Natural killer cell treated with Interleukin-12 subunit alpha and Interleukin-12 subunit beta and Interleukin-15 and Interleukin-18, amount 100 ng/mL, for 72 hours (primary cell): Measurements from ENCODE around the gene MAP1LC3B2. TPM values are rescaled to one million over a fixed set of nuclear protein-coding genes. Genes with fewer than 3 reads are reported as not detected.

Experiments
- ATAC-seq, 2 donors: fragments of 150-1000 bp; cut with Tn5 transposase in 1 of 2; sonication (Bioruptor Pico), chemical (Tn5 transposase) in 1 of 2; 2 replicates each; pipeline ENCODE4 v1.10.0; 2021
- DNase-seq: peaks from one replicate; pipeline ENCODE4 v3.0.0; 2022; ENCODE audit warnings: low spot score
- H3K27ac Mint-ChIP-seq, 2 donors: 1 replicate in 1 of 2; 2 replicates in 1 of 2; pipeline ENCODE4 v1.8.0; 2022; ENCODE audit warnings: mixed read lengths in 2 of 2, mild to moderate bottlenecking in 1 of 2, moderate library complexity in 1 of 2
- H3K27me3 Mint-ChIP-seq, 2 donors: 1 replicate in 1 of 2; 2 replicates in 1 of 2; pipeline ENCODE4 v1.8.0; 2022; ENCODE audit warnings: mixed read lengths in 2 of 2
- H3K36me3 Mint-ChIP-seq: one replicate; pipeline ENCODE4 v1.8.0; 2022; ENCODE audit warnings: mixed read lengths
- H3K4me1 Mint-ChIP-seq, 2 donors: 1 replicate in 1 of 2; 2 replicates in 1 of 2; pipeline ENCODE4 v1.8.0; 2022; ENCODE audit warnings: low read depth in 2 of 2, mixed read lengths in 2 of 2, mild to moderate bottlenecking in 1 of 2
- H3K4me3 Mint-ChIP-seq: one replicate; pipeline ENCODE4 v1.8.0; 2022; ENCODE audit warnings: mixed read lengths
- H3K9me3 Mint-ChIP-seq: 2 replicates; pipeline ENCODE4 v1.8.0; 2022; ENCODE audit warnings: mixed read lengths
- total RNA-seq, 2 donors: library from RNA; stranded (reverse); gene quantifications; one replicate each; pipeline ENCODE4 v1.2.3, GENCODE V29; 2022

MAP1LC3B2 gene
- total RNA-seq, 2 donors from 2014 or later, result 1.2 to 2.8 TPM

GRCh38 chr12:116529686-116530085 is 29.5 kb upstream of the MAP1LC3B2 start:
- DNase-seq (no peak), ATAC-seq (no peak)
- peaks cover 12 to 23% of the 10 kb centered on the region in 2 donors for H3K4me1 Mint-ChIP-seq
- no peak overlapping the region for H3K4me3 Mint-ChIP-seq
- no peak overlapping the region for H3K27ac Mint-ChIP-seq
- H3K36me3 Mint-ChIP-seq, result no peaks in the 10 kb centered on the region
- no peaks in the 10 kb centered on the region for H3K9me3 Mint-ChIP-seq
- H3K27me3 Mint-ChIP-seq, result peaks cover 32 to 33% of the 10 kb centered on the region in 2 donors

GRCh38 chr12:116532428-116532827 is 26.8 kb upstream of the MAP1LC3B2 start:
- Mint-ChIP-seq H3K27ac (no peak overlapping the region), H3K9me3 (no peaks in the 10 kb centered on the region), H3K4me1 (peaks cover 19 to 28% of the 10 kb centered on the region in 2 donors), H3K4me3 (peak overlapping the region; percentile 78), H3K27me3 (peaks cover 23 to 24% of the 10 kb centered on the region in 2 donors), H3K36me3 (no peaks in the 10 kb centered on the region)
- no peak for ATAC-seq
- no peak for DNase-seq

- Mint-ChIP-seq H3K9me3 (no peaks in the 10 kb centered on the region), H3K27me3 (peaks cover 17 to 18% of the 10 kb centered on the region in 2 donors), H3K4me1 (peaks cover 24 to 33% of the 10 kb centered on the region in 2 donors), H3K36me3 (no peaks in the 10 kb centered on the region), H3K27ac (no peak overlapping the region), H3K4me3 (peak overlapping the region; percentile 78)
- ATAC-seq (no peak), DNase-seq (no peak)
Observed at GRCh38 chr12:116532986-116533342, 26.2 kb upstream of the MAP1LC3B2 start.

DNA sequence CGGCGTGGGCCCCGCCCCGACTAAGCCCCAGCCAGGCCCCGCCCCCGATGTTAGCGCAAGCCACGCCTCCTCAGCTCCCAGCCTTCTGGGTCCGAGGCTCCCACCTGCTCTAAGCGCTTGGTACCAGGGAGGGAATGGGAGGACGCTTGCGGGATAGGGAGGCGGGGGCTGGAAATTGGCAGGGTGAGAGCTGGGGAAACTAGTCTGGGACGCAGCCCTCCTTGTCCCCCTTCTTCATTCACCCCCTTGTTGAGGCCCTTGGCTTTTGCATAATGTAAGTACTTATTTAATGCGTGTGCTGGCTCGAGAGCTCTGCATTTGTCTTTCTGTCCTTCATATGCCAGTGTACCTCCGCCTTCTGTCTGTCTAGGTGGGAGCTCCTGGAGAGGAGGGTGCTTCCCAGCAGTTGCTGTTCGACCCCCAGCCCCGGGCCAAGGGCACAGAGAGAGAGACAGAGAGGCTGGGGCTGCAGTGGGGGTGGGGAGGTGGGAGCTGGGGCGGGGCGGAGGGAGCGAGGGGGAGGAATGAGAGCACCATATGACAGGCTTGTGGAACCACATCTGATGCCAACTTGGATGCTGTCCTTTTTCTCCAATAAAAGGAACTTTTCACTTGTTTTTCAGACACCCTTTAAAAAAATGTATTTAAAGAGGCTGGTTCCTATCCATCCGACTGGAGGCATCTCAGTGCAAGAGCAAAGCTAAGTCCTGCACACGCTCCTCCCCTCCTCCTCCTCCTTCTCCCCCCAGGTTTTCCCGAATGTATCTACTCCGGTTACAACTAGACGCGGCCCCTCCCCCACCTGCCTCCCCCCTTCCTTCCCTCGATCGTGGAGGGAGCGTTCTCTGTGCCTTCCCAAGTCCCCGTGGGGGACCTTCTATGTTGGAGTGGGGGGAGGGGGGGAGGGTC is 25.6 kb upstream of the MAP1LC3B2 start:
- ATAC-seq (peak; percentile 86 to 87), DNase-seq (peak; percentile 70)
- Mint-ChIP-seq H3K27me3 (peaks cover 13 to 14% of the 10 kb centered on the region in 2 donors), H3K4me1 (peaks cover 31 to 38% of the 10 kb centered on the region in 2 donors), H3K36me3 (no peaks in the 10 kb centered on the region), H3K9me3 (no peaks in the 10 kb centered on the region), H3K4me3 (peak overlapping the region; percentile 78), H3K27ac (peak overlapping the region in 1 of 2 donors; percentile 52)

GRCh38 chr12:116534311-116535121 is 24.7 kb upstream of the MAP1LC3B2 start:
- Mint-ChIP-seq H3K27me3 (peaks cover 11 to 14% of the 10 kb centered on the region in 2 donors), H3K9me3 (no peaks in the 10 kb centered on the region), H3K27ac (peak overlapping the region in 1 of 2 donors; percentile 52), H3K4me1 (peaks cover 37 to 40% of the 10 kb centered on the region in 2 donors), H3K4me3 (peak overlapping the region; percentile 78), H3K36me3 (no peaks in the 10 kb centered on the region)
- peak; percentile 39 for DNase-seq
- no peak for ATAC-seq

DNA sequence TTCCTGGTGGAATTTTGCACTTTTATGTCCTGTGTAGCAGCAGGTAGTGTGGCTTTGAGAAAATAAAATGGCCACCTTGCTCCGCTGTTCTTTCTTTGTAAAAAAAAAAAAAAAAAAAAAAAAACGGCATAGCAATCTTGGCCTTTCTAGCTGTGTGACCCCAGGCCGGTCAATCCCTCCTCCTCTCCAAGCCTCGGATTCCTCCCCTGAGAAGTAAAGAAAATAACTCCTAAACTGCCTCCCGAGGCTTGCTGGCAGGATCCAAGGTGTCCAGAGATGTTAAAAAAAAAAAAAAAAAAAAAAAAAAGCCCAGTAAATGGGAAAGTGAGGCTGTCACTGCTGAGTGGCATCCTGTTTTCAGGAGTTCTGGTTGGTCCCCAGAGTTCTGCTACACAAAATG is 23.9 kb upstream of the MAP1LC3B2 start:
- ATAC-seq (no peak), DNase-seq (no peak)
- Mint-ChIP-seq H3K4me3 (no peak overlapping the region), H3K9me3 (no peaks in the 10 kb centered on the region), H3K27ac (no peak overlapping the region), H3K36me3 (no peaks in the 10 kb centered on the region), H3K4me1 (peaks cover 38 to 40% of the 10 kb centered on the region in 2 donors), H3K27me3 (peaks cover 11 to 12% of the 10 kb centered on the region in 2 donors)

DNA sequence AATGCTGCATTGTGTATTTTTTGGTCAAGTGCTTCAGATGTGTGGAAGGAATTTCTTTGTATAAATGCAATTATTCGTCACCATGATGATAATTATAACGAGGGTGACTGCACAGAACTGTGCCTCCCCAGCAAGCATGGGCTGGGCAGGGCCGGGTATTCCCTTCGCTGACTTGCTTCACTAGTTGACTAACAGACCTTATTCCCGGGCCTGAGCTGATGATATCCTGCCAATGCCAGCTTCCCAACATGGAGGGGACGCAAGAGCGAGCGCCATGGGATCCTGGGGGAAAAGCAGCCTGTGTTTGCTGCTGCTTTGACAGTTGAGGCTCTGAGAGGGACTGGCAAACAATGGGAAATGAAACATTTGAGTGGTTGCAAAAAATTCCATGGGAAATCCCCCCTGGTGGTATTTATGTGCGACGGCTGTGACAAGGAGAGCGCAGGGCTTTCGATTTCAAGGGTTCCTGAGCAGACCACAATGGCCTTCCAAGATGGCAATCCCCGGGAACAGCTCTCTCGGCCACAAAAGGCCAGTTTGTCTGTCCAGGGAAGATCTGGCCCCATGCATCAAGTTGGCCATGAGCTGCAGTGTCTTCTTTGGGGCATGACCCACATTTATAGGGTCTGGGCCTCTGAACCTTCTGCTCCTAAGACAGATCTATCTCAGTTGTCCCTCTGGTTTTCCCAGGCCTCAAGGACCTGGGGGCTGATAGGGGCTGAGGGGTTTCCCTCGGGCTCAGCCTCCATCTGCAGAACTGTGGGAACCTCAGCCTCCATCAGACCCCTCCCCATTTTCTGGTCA is 21.9 kb upstream of the MAP1LC3B2 start:
- Mint-ChIP-seq H3K36me3 (no peaks in the 10 kb centered on the region), H3K27ac (peak overlapping the region; percentile 59 to 61), H3K4me3 (peak overlapping the region; percentile 64), H3K9me3 (peaks cover 3% of the 10 kb centered on the region), H3K27me3 (peaks cover 0 to 8% of the 10 kb centered on the region in 2 donors), H3K4me1 (peaks cover 36 to 37% of the 10 kb centered on the region in 2 donors)
- DNase-seq (no peak), ATAC-seq (peak; percentile 7 to 48)

DNA sequence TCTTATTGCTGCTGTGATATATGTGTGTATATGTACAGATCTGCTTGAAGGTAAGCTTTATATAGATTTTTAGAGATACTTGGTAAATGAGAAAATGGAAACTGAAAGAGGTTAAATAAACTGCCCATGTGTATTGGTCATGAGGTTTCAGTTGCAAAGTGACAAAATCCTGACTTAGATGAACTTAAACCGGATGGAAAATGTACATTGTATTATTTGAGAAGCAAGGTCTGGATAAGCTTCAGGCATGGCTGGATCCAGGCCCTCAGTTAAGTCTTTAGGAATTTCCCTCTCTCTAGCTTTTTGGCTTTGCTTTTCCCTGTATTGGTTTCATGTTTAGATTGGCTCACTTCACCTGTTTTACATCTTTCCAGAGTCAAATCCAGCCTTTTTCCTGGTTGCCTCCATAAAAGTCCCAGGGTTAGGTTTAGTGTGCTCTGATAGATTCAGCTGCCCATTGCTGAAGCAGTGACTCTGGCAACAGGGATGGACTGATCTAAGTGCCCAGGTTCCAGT is 21.0 kb upstream of the MAP1LC3B2 start:
- ATAC-seq, result peak; percentile 49 to 52
- H3K4me3 Mint-ChIP-seq, result peak overlapping the region; percentile 64
- peak overlapping the region; percentile 59 to 61 for H3K27ac Mint-ChIP-seq

DNA sequence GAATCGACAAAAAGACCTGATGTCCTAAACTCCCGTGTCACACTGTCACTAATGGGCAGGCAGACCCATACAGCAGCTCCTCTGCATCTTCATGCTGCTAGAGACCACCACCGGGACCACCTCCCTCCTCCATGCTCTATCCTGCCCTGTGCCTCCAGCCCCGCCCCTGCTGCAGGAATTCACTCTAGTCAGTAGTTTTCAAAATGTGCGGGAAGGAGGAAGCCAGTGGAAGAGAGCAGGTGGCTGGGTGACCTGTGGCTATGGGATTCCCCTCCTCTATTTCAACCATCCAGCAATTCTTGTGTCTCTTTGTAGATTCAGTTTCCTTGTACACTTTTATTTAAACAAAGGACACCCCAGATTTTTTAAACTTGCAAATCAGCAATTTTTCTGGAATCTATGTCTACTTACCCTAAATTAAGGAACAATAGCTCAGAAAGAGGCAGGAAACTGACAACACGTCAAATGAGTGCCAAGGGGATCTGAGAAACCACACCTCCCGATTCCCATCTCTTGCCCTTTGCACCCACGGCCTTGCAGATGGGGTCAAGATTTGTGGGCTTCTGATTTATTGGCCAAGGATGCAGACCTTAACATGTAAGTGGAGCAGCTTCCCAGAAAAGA is 20.4 kb upstream of the MAP1LC3B2 start:
- DNase-seq (no peak), ATAC-seq (no peak)
- peaks cover 25 to 31% of the 10 kb centered on the region in 2 donors for H3K4me1 Mint-ChIP-seq
- H3K36me3 Mint-ChIP-seq, result no peaks in the 10 kb centered on the region
- H3K4me3 Mint-ChIP-seq, result peak overlapping the region; percentile 64
- H3K9me3 Mint-ChIP-seq, result peaks cover 3% of the 10 kb centered on the region
- peak overlapping the region in 1 of 2 donors; percentile 59 for H3K27ac Mint-ChIP-seq
- peaks cover 0 to 6% of the 10 kb centered on the region in 2 donors for H3K27me3 Mint-ChIP-seq

More for the DNA sequence above, 21.0 kb upstream of the MAP1LC3B2 start:
- Mint-ChIP-seq H3K4me1 (peaks cover 29 to 31% of the 10 kb centered on the region in 2 donors), H3K36me3 (no peaks in the 10 kb centered on the region), H3K9me3 (peaks cover 3% of the 10 kb centered on the region), H3K27me3 (peaks cover 0 to 6% of the 10 kb centered on the region in 2 donors)
- DNase-seq, result no peak

- Mint-ChIP-seq H3K27me3 (peaks cover 0 to 6% of the 10 kb centered on the region in 2 donors), H3K4me3 (no peak overlapping the region), H3K4me1 (peaks cover 20 to 29% of the 10 kb centered on the region in 2 donors), H3K9me3 (peaks cover 3% of the 10 kb centered on the region), H3K27ac (no peak overlapping the region), H3K36me3 (no peaks in the 10 kb centered on the region)
- no peak for DNase-seq
- ATAC-seq, result no peak
Observed at GRCh38 chr12:116539361-116539771, 19.8 kb upstream of the MAP1LC3B2 start.

DNA sequence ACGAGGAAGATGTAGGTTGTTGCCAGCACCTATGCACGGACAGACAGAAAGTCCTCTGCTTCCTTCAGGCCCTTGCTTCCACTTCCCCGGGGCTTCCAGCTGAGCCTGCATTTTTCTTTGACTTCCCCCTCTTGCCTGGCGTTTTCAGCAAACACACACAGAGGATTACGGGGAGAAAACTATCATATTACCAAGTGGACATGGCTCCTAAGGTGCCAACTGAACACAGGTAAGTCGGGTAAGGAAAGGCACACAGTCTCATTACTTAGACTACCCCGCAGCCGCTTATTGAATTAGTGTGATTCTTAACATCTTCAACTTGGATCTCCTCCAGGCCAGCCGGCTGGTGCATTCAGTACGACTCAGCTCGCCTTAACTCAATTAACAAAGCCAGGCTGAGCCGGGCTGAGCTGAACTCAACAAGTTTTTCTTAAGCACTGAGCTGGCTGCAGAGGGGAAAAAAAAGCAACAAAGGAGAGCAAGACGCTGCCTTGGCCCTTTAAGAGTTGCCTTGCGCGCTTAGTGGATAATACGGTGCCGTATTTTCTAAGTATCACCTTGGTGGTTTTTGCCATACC is 19.2 kb upstream of the MAP1LC3B2 start:
- H3K27ac Mint-ChIP-seq, result no peak overlapping the region
- H3K27me3 Mint-ChIP-seq, result peaks cover 0 to 6% of the 10 kb centered on the region in 2 donors
- peak; percentile 8 for DNase-seq
- H3K4me3 Mint-ChIP-seq, result no peak overlapping the region
- no peak for ATAC-seq
- H3K36me3 Mint-ChIP-seq, result no peaks in the 10 kb centered on the region
- peaks cover 3% of the 10 kb centered on the region for H3K9me3 Mint-ChIP-seq
- peaks cover 17 to 25% of the 10 kb centered on the region in 2 donors for H3K4me1 Mint-ChIP-seq

GRCh38 chr12:116540622-116541152 is 18.5 kb upstream of the MAP1LC3B2 start:
- H3K4me3 Mint-ChIP-seq, result no peak overlapping the region
- H3K9me3 Mint-ChIP-seq, result peaks cover 3% of the 10 kb centered on the region
- DNase-seq (no peak), ATAC-seq (no peak)
- peaks cover 0 to 6% of the 10 kb centered on the region in 2 donors for H3K27me3 Mint-ChIP-seq
- H3K4me1 Mint-ChIP-seq, result peaks cover 17 to 25% of the 10 kb centered on the region in 2 donors
- no peaks in the 10 kb centered on the region for H3K36me3 Mint-ChIP-seq
- H3K27ac Mint-ChIP-seq, result no peak overlapping the region
